Esophagus muscularis mucosa (tissue), 3 donors: ENCODE measurements around the gene AKAP17A.

Experiments
- POLR2A ChIP-seq: fragments of 450-650 bp; IDR thresholded peaks from one replicate; pipeline ENCODE4 v1.6.1; 2017; ENCODE audit warnings: antibody characterized with exemption, moderate library complexity, mild to moderate bottlenecking, low read depth
- TF ChIP-seq, protein P1 (sequence below), 3 experiments: fragments of 200-600 bp in 2 of 3; fragments of 450-650 bp in 1 of 3; sonication (generic) in 2 of 3; IDR thresholded peaks; one replicate each; pipeline ENCODE4 v1.5.1; 2017 to 2019; ENCODE audit warnings: antibody characterized with exemption in 3 of 3, mild to moderate bottlenecking in 2 of 3, moderate library complexity in 1 of 3

- TF ChIP-seq, protein P1, sequence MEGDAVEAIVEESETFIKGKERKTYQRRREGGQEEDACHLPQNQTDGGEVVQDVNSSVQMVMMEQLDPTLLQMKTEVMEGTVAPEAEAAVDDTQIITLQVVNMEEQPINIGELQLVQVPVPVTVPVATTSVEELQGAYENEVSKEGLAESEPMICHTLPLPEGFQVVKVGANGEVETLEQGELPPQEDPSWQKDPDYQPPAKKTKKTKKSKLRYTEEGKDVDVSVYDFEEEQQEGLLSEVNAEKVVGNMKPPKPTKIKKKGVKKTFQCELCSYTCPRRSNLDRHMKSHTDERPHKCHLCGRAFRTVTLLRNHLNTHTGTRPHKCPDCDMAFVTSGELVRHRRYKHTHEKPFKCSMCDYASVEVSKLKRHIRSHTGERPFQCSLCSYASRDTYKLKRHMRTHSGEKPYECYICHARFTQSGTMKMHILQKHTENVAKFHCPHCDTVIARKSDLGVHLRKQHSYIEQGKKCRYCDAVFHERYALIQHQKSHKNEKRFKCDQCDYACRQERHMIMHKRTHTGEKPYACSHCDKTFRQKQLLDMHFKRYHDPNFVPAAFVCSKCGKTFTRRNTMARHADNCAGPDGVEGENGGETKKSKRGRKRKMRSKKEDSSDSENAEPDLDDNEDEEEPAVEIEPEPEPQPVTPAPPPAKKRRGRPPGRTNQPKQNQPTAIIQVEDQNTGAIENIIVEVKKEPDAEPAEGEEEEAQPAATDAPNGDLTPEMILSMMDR (IDR thresholded peaks at IDR 0.05): no peak
- no peak for TF ChIP-seq POLR2A
Measured at GRCh38 chrX:1596676-1597344, 5.4 kb downstream of the AKAP17A start.
